Smooth muscle cell (in vitro differentiated cells): ENCODE results near the gene ZDHHC19. TPM values are rescaled to one million over a fixed set of nuclear protein-coding genes. Genes with fewer than 3 reads are reported as not detected.
A peak's percentile ranks its signal among the peaks of the same experiment; 100 is the strongest.

ENCODE experiments used
- DNase-seq: peaks from one replicate; lab custom pipeline; 2025; ENCODE audit not compliant: unreplicated experiment; lab: John Stamatoyannopoulos, UW
- H2AFZ ChIP-seq: fragments of 200-600 bp; sonication (generic); 2 replicates; pipeline ENCODE4 v1.6.0; 2016; ENCODE audit warnings: antibody characterized with exemption, low read depth, mild to moderate bottlenecking
- H3F3A ChIP-seq: fragments of 200-600 bp; sonication (generic); 2 replicates; pipeline ENCODE4 v1.6.0; 2017; ENCODE audit warnings: antibody characterized with exemption, low read depth
- H3K27ac ChIP-seq: fragments of 200-600 bp; sonication (generic); 2 replicates; pipeline ENCODE4 v1.5.1; 2016; ENCODE audit warnings: low read depth, mild to moderate bottlenecking
- H3K27me3 ChIP-seq: fragments of 200-600 bp; sonication (generic); 2 replicates; pipeline ENCODE4 v1.6.1; 2016; ENCODE audit warnings: low read depth, mild to moderate bottlenecking
- H3K36me3 ChIP-seq: fragments of 200-600 bp; sonication (generic); 2 replicates; pipeline ENCODE4 v1.5.1; 2016; ENCODE audit warnings: low read depth
- H3K4me1 ChIP-seq: fragments of 200-600 bp; sonication (generic); 2 replicates; pipeline ENCODE4 v1.5.1; 2016; ENCODE audit warnings: low read depth
- H3K4me2 ChIP-seq: fragments of 200-600 bp; sonication (generic); 2 replicates; pipeline ENCODE4 v1.6.0; 2016; ENCODE audit warnings: mild to moderate bottlenecking
- H3K4me3 ChIP-seq: fragments of 200-600 bp; sonication (generic); 2 replicates; pipeline ENCODE4 v1.5.1; 2016; ENCODE audit warnings: mild to moderate bottlenecking
- H3K79me2 ChIP-seq: fragments of 200-600 bp; sonication (generic); 2 replicates; pipeline ENCODE4 v1.6.0; 2016; ENCODE audit warnings: low read depth, mild to moderate bottlenecking
- H3K9ac ChIP-seq: fragments of 200-600 bp; sonication (generic); 2 replicates; pipeline ENCODE4 v1.6.0; 2016; ENCODE audit warnings: low read depth
- H3K9me3 ChIP-seq: fragments of 200-600 bp; sonication (generic); replicated peaks from 2 replicates; pipeline ENCODE4 v1.5.1; 2016; ENCODE audit warnings: low read depth
- H4K20me1 ChIP-seq: fragments of 200-600 bp; sonication (generic); 2 replicates; pipeline ENCODE4 v1.6.0; 2016; ENCODE audit warnings: low read depth
- CTCF ChIP-seq: fragments of 200-600 bp; sonication (generic); IDR thresholded peaks from 2 replicates; pipeline ENCODE4 v1.5.1; 2017; ENCODE audit warnings: borderline replicate concordance, mild to moderate bottlenecking, antibody characterized with exemption; ENCODE audit not compliant: insufficient read depth, poor library complexity, severe bottlenecking
- WGBS: methylation state at CpG from one replicate; pipeline ENCODE4 v1.1.7; 2016; ENCODE audit warnings: low lambda C conversion rate; 5-methylcytosine and 5-hydroxymethylcytosine counted together
- polyA plus RNA-seq: library from polyadenylated mRNA; unstranded; fragments of >200 nt; fragmentation: Nextera tagmentation; extraction: Ambion mirVana; gene quantifications from 2 replicates; pipeline ENCODE4 v1.2.1, GENCODE V29; 2016
- total RNA-seq: library from RNA; depleted of rRNA; stranded (reverse); fragments of >200 nt; gene quantifications from 2 replicates; pipeline ENCODE4 v1.2.3, GENCODE V29; 2014

Gene ZDHHC19
- total and polyA plus RNA-seq, 2 experiments from 2014 or later: not detected

- DNase-seq: no peak
- Histone ChIP-seq H2AFZ (no peak overlapping the region), H3K27ac (no peak overlapping the region), H3F3A (no peaks in the 10 kb centered on the region), H3K9ac (no peak overlapping the region), H3K27me3 (no peaks in the 10 kb centered on the region), H4K20me1 (no peaks in the 10 kb centered on the region), H3K36me3 (no peaks in the 10 kb centered on the region), H3K4me2 (no peak overlapping the region), H3K4me1 (no peaks in the 10 kb centered on the region), H3K79me2 (no peaks in the 10 kb centered on the region), H3K4me3 (no peak overlapping the region), H3K9me3 (no peaks in the 10 kb centered on the region)
- WGBS: 98% methylated on average over 12 of the region's 12 CpGs
- no peak for TF ChIP-seq CTCF
Measured at GRCh38 chr3:196232154-196232881, 21.1 kb upstream of the ZDHHC19 start.

GRCh38 chr3:196227629-196228493, 16.7 kb upstream of the ZDHHC19 start:
- Histone ChIP-seq H3K27me3 (no peaks in the 10 kb centered on the region), H3K36me3 (no peaks in the 10 kb centered on the region), H3K9me3 (no peaks in the 10 kb centered on the region), H3K4me2 (peak overlapping the region; percentile 41), H2AFZ (no peak overlapping the region), H3F3A (no peaks in the 10 kb centered on the region), H3K4me1 (no peaks in the 10 kb centered on the region), H3K79me2 (no peaks in the 10 kb centered on the region), H3K9ac (no peak overlapping the region), H3K27ac (no peak overlapping the region), H3K4me3 (no peak overlapping the region), H4K20me1 (no peaks in the 10 kb centered on the region)
- WGBS: 78% methylated on average over 23 of the region's 24 CpGs
- DNase-seq: no peak
- TF ChIP-seq CTCF: no peak

- Histone ChIP-seq H3K36me3 (no peaks in the 10 kb centered on the region), H3K4me2 (peak overlapping the region; percentile 41), H3K27me3 (no peaks in the 10 kb centered on the region), H3K79me2 (no peaks in the 10 kb centered on the region), H3K4me1 (no peaks in the 10 kb centered on the region), H2AFZ (no peak overlapping the region), H3F3A (no peaks in the 10 kb centered on the region), H4K20me1 (no peaks in the 10 kb centered on the region), H3K4me3 (no peak overlapping the region), H3K27ac (no peak overlapping the region), H3K9ac (no peak overlapping the region), H3K9me3 (no peaks in the 10 kb centered on the region)
- TF ChIP-seq CTCF: no peak
- 77% methylated on average over 14 of the region's 14 CpGs for WGBS
- DNase-seq: no peak
Measured at GRCh38 chr3:196227121-196227561, 15.9 kb upstream of the ZDHHC19 start.
